ENCODE measurements around the gene DESI1. TPM values are rescaled to one million over a fixed set of nuclear protein-coding genes. Genes with fewer than 3 reads are reported as not detected.
A peak's percentile ranks its signal among the peaks of the same experiment; 100 is the strongest.

Gene DESI1
- polyA plus RNA-seq, 1 donor from 2014 or later, result 27.5 TPM

- H3K79me2 ChIP-seq (replicated peaks; ENCODE audit: insufficient read depth, low read length), result no peaks in the 10 kb centered on the region
- no peaks in the 10 kb centered on the region for H3F3A ChIP-seq (ENCODE audit: insufficient read depth, low read length, poor library complexity, severe bottlenecking)
Measured at GRCh38 chr22:41564563-41564962, 56.3 kb downstream of the DESI1 start.

DNA sequence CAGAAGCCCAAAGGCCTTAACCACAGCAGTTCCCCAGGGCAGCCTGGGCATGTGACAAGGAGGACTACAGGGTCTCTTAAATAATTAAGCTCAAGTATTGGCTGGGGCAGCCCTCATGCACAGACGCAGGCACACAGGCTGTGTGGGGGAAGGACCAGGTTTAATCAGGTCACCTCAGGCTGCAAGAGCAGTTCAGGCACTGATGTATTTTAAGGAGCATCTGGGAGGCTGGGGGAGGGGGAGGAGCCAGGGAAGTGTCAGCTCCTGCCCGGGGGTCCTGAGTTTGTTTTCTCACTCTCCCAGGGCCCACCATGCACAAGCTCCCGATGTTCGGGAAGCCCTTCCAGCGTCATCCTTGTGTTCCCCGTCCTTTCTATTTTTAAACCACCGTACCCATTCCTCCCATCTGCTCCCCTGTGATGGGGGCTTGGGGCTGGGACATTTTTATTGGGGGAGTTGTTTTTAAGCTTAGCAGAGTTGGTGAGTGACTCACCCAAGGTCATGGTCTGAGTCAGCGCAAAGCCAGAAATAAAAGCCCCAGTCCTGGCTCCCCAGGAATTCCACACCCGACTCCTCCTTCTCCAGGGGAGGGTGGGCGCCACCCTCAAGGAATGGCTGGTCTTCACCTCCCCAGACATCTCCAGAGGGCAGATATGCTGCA lies 57.7 kb downstream of the DESI1 start:
- no peaks in the 10 kb centered on the region for H3K9me3 ChIP-seq (ENCODE audit: low read length)
- H3K27me3 ChIP-seq (ENCODE audit: insufficient read depth, low read depth, low read length), result no peaks in the 10 kb centered on the region
- no peak overlapping the region for H3K9ac ChIP-seq (ENCODE audit: low read length)
- no peak overlapping the region for H3K4me2 ChIP-seq (ENCODE audit: low read length)
- H2AFZ ChIP-seq (ENCODE audit: low read depth, low read length), result no peak overlapping the region
- H3K27ac ChIP-seq (ENCODE audit: low read length), result no peak overlapping the region
- TF ChIP-seq, protein P1, sequence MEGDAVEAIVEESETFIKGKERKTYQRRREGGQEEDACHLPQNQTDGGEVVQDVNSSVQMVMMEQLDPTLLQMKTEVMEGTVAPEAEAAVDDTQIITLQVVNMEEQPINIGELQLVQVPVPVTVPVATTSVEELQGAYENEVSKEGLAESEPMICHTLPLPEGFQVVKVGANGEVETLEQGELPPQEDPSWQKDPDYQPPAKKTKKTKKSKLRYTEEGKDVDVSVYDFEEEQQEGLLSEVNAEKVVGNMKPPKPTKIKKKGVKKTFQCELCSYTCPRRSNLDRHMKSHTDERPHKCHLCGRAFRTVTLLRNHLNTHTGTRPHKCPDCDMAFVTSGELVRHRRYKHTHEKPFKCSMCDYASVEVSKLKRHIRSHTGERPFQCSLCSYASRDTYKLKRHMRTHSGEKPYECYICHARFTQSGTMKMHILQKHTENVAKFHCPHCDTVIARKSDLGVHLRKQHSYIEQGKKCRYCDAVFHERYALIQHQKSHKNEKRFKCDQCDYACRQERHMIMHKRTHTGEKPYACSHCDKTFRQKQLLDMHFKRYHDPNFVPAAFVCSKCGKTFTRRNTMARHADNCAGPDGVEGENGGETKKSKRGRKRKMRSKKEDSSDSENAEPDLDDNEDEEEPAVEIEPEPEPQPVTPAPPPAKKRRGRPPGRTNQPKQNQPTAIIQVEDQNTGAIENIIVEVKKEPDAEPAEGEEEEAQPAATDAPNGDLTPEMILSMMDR (IDR thresholded peaks at IDR 0.05; ENCODE audit: poor library complexity, severe bottlenecking), result no peak
- TF ChIP-seq POLR2AphosphoS5 (IDR thresholded peaks at IDR 0.05) (no peak), REST (IDR thresholded peaks at IDR 0.05; ENCODE audit: borderline replicate concordance) (no peak)
- no peaks in the 10 kb centered on the region for H3F3A ChIP-seq (ENCODE audit: insufficient read depth, low read length, poor library complexity, severe bottlenecking)
- no peaks in the 10 kb centered on the region for H3K9me2 ChIP-seq (ENCODE audit: insufficient read depth, low read length)
- no peaks in the 10 kb centered on the region for H3K79me2 ChIP-seq (replicated peaks; ENCODE audit: insufficient read depth, low read length)
- no peaks in the 10 kb centered on the region for H3K36me3 ChIP-seq (ENCODE audit: insufficient read depth, low read length)
- H3K4me3 ChIP-seq (ENCODE audit: low read length), result no peak overlapping the region
- H4K20me1 ChIP-seq (ENCODE audit: insufficient read depth), result no peaks in the 10 kb centered on the region

More at GRCh38 chr22:41564563-41564962, 56.3 kb downstream of the DESI1 start:
- no peak overlapping the region for H3K9ac ChIP-seq (ENCODE audit: low read length)
- TF ChIP-seq SMC3 (conservative IDR thresholded peaks at IDR 0.05; ENCODE audit: poor library complexity), result no peak
- no peak for TF ChIP-seq EP300 (conservative IDR thresholded peaks at IDR 0.05; ENCODE audit: poor library complexity, severe bottlenecking)
- TF ChIP-seq EZH2 (IDR thresholded peaks at IDR 0.05; ENCODE audit: borderline replicate concordance, insufficient read depth, low read length, poor library complexity, severe bottlenecking), result no peak
- TF ChIP-seq TAF1 (IDR thresholded peaks at IDR 0.05; ENCODE audit: low read depth), result no peak
- no peak for TF ChIP-seq POLR2AphosphoS5 (IDR thresholded peaks at IDR 0.05)
- H4K20me1 ChIP-seq (ENCODE audit: insufficient read depth), result no peaks in the 10 kb centered on the region
- H3K9me2 ChIP-seq (ENCODE audit: insufficient read depth, low read length), result no peaks in the 10 kb centered on the region
- H3K27ac ChIP-seq (ENCODE audit: low read length), result no peak overlapping the region
- no peak overlapping the region for H2AFZ ChIP-seq (ENCODE audit: low read depth, low read length)
- no peaks in the 10 kb centered on the region for H3K27me3 ChIP-seq (ENCODE audit: insufficient read depth, low read depth, low read length)
- no peaks in the 10 kb centered on the region for H3K9me3 ChIP-seq (ENCODE audit: low read length)
- no peak overlapping the region for H3K4me2 ChIP-seq (ENCODE audit: low read length)
- H3K4me3 ChIP-seq (ENCODE audit: low read length), result no peak overlapping the region
- H3K36me3 ChIP-seq (ENCODE audit: insufficient read depth, low read length), result no peaks in the 10 kb centered on the region

DNA sequence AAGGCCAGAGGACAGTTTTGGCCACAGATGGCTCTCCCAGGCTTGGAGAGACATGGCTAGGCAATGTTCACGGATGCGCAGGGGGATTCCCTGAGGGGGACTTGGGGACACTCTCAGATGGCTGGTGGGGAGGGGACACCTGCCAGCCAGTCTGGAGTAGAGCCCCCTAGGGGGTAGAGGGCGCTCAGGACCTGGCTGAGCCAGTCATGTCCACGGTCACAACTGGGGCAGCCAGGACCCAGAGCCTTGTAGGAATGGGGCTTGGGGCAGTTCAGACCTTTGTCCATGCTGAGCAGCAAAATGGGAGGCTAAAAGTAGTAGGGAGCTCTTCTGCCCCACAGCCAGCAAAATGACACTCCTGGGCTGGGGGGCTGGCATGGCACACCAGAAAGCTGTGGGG lies 58.4 kb downstream of the DESI1 start:
- peak overlapping the region; percentile 82 for H3K9ac ChIP-seq (ENCODE audit: low read length)
- no peaks in the 10 kb centered on the region for H3K9me3 ChIP-seq (ENCODE audit: low read length)
- no peak overlapping the region for H3K27ac ChIP-seq (ENCODE audit: low read length)
- H4K20me1 ChIP-seq (ENCODE audit: insufficient read depth), result no peaks in the 10 kb centered on the region
- peak overlapping the region; percentile 84 for H3K4me2 ChIP-seq (ENCODE audit: low read length)
- H3K9me2 ChIP-seq (ENCODE audit: insufficient read depth, low read length), result no peaks in the 10 kb centered on the region
- H2AFZ ChIP-seq (ENCODE audit: low read depth, low read length), result no peak overlapping the region
- H3F3A ChIP-seq (ENCODE audit: insufficient read depth, low read length, poor library complexity, severe bottlenecking), result no peaks in the 10 kb centered on the region
- H3K79me2 ChIP-seq (replicated peaks; ENCODE audit: insufficient read depth, low read length), result no peaks in the 10 kb centered on the region
- peak overlapping the region; percentile 73 for H3K4me3 ChIP-seq (ENCODE audit: low read length)
- no peaks in the 10 kb centered on the region for H3K27me3 ChIP-seq (ENCODE audit: insufficient read depth, low read depth, low read length)
- no peaks in the 10 kb centered on the region for H3K36me3 ChIP-seq (ENCODE audit: insufficient read depth, low read length)
- no peak for TF ChIP-seq EP300 (conservative IDR thresholded peaks at IDR 0.05; ENCODE audit: poor library complexity, severe bottlenecking)
- no peak for TF ChIP-seq RAD21 (conservative IDR thresholded peaks at IDR 0.05)
- no peak for TF ChIP-seq TAF1 (IDR thresholded peaks at IDR 0.05; ENCODE audit: low read depth)
- TF ChIP-seq SMC3 (conservative IDR thresholded peaks at IDR 0.05; ENCODE audit: poor library complexity), result no peak
- TF ChIP-seq EZH2 (IDR thresholded peaks at IDR 0.05; ENCODE audit: borderline replicate concordance, insufficient read depth, low read length, poor library complexity, severe bottlenecking), result no peak
- no peak for TF ChIP-seq REST (IDR thresholded peaks at IDR 0.05; ENCODE audit: borderline replicate concordance)
- no peak for TF ChIP-seq MXI1 (conservative IDR thresholded peaks at IDR 0.05; ENCODE audit: poor library complexity, severe bottlenecking)
- no peak for TF ChIP-seq POLR2AphosphoS5 (IDR thresholded peaks at IDR 0.05)
- TF ChIP-seq, protein P1 (IDR thresholded peaks at IDR 0.05; ENCODE audit: poor library complexity, severe bottlenecking), result no peak

All from neural cell (in vitro differentiated cells).